Testis (tissue), 2 donors: ENCODE measurements around the gene IRS1.

Experiments used
- CTCF ChIP-seq, 3 experiments: fragments of 450-650 bp in 2 of 3; fragments of 200-600 bp in 1 of 3; sonication (generic) in 1 of 3; IDR thresholded peaks; one replicate each; pipeline ENCODE4 v1.5.1; 2016 to 2019; ENCODE audit warnings: antibody characterized with exemption in 3 of 3, mild to moderate bottlenecking in 2 of 3, moderate library complexity in 1 of 3
- POLR2A ChIP-seq: fragments of 450-650 bp; IDR thresholded peaks from one replicate; pipeline ENCODE4 v1.6.1; 2017; ENCODE audit warnings: antibody characterized with exemption, mild to moderate bottlenecking, moderate library complexity

GRCh38 chr2:226703514-226703913, 96.1 kb downstream of the IRS1 start:
- TF ChIP-seq POLR2A: no peak
- no peak for TF ChIP-seq CTCF (IDR thresholded peaks at IDR 0.05)
